Esophagus squamous epithelium (tissue), 5 donors: ENCODE data around the gene WDR43. TPM values are rescaled to one million over a fixed set of nuclear protein-coding genes. Genes with fewer than 3 reads are reported as not detected.

Experiments used
- DNase-seq: peaks from one replicate; lab custom pipeline; 2025; lab: John Stamatoyannopoulos, UW
- H3K27ac ChIP-seq, 4 donors: fragments of 200-600 bp; sonication (generic); one replicate each; pipeline ENCODE4 v1.5.1; 2016 to 2019; ENCODE audit warnings: mild to moderate bottlenecking in 1 of 4
- H3K27me3 ChIP-seq, 4 donors: fragments of 200-600 bp; sonication (generic); 1 replicate in 3 of 4; 2 replicates in 1 of 4; pipeline versions ENCODE4 v1.5.1 to v1.6.0; 2017 to 2021; ENCODE audit warnings: antibody characterized with exemption in 1 of 4
- H3K36me3 ChIP-seq, 3 donors: fragments of 200-600 bp; sonication (generic); one replicate each; pipeline ENCODE4 v1.5.1; 2016 to 2019
- H3K4me1 ChIP-seq, 3 donors: fragments of 200-600 bp; sonication (generic); one replicate each; pipeline ENCODE4 v1.5.1; 2017 to 2019
- H3K4me3 ChIP-seq, 4 donors: fragments of 200-600 bp; sonication (generic); 1 replicate in 3 of 4; 2 replicates in 1 of 4; pipeline ENCODE4 v1.5.1; 2016 to 2019; ENCODE audit warnings: mild to moderate bottlenecking in 2 of 4, moderate library complexity in 1 of 4
- H3K9me3 ChIP-seq, 3 donors: fragments of 200-600 bp; sonication (generic); one replicate each; pipeline ENCODE4 v1.5.1; 2016 to 2019
- CTCF ChIP-seq, 6 experiments: fragments of 450-650 bp in 4 of 6; fragments of 200-600 bp in 2 of 6; sonication (generic) in 2 of 6; IDR thresholded peaks; one replicate each; pipeline ENCODE4 v1.5.1; 2016 to 2019; ENCODE audit warnings: antibody characterized with exemption in 6 of 6, mild to moderate bottlenecking in 4 of 6, moderate library complexity in 4 of 6
- POLR2A ChIP-seq, 4 donors: fragments of 450-650 bp; IDR thresholded peaks; one replicate each; pipeline ENCODE4 v1.6.1; 2017; ENCODE audit warnings: antibody characterized with exemption in 4 of 4, mild to moderate bottlenecking in 4 of 4, moderate library complexity in 3 of 4
- WGBS, 2 donors: methylation state at CpG; one replicate each; pipeline ENCODE4 v1.1.5; 2018; 5-methylcytosine and 5-hydroxymethylcytosine counted together
- intact Hi-C: fragments of 100-400 bp; cut with DNase I; formaldehyde crosslinking; loops from one replicate; pipeline ENCODE4 v1.15.0; 2022
- total RNA-seq, 4 donors: library from RNA; depleted of rRNA; stranded (reverse); fragments of >200 nt; gene quantifications; one replicate each; pipeline ENCODE4 v1.1.0, GENCODE V29; 2016
- donor health status: DM: yes; HTN: yes; CAD: no.

Gene WDR43
- 10 to 100 TPM; 28.2 to 73.2 (median 41.2) TPM for total RNA-seq

GRCh38 chr2:28894470-28895188 lies at the start of gene WDR43:
TSS of gene WDR43 (plus strand) at chr2:28894667. CDS start at chr2:28894699, 32 bp downstream.
- TF ChIP-seq POLR2A (IDR thresholded peaks at IDR 0.05) (peak in 3 of 4 donors; percentile 71 to 83 (median 77)), CTCF (IDR thresholded peaks at IDR 0.05) (peak in 1 of 6 experiments; percentile 21)
- peak within 1 kb of the TSS; percentile 88 to 96 (median 94) for H3K27ac ChIP-seq
- H3K4me3 ChIP-seq, result peak within 1 kb of the TSS; percentile 96 to 100 (median 98)
- intact Hi-C loops, result no loop called here
- DNase-seq, result peak; percentile 87
- H3K9me3 ChIP-seq, result no peaks in the 10 kb centered on the region
- no peaks in the 10 kb centered on the region for H3K36me3 ChIP-seq
- peaks cover 9 to 48% (median 25%) of the 10 kb centered on the region in 3 donors for H3K4me1 ChIP-seq
- 0% methylated on average over 6 to 11 of the region's 79 CpGs for WGBS, 2 donors
- no peaks in the 10 kb centered on the region for H3K27me3 ChIP-seq

GRCh38 chr2:28855193-28855592 lies 39.3 kb upstream of the WDR43 start:
- WGBS, 2 donors, result 50 to 57% methylated on average over 1 of the region's 1 CpG
- TF ChIP-seq POLR2A (IDR thresholded peaks at IDR 0.05) (no peak), CTCF (IDR thresholded peaks at IDR 0.05) (no peak)

GRCh38 chr2:28855977-28856376 lies 38.5 kb upstream of the WDR43 start:
- no peaks in the 10 kb centered on the region for H3K9me3 ChIP-seq
- TF ChIP-seq POLR2A (IDR thresholded peaks at IDR 0.05), result no peak
- no peak for TF ChIP-seq CTCF (IDR thresholded peaks at IDR 0.05)
- H3K4me3 ChIP-seq, result no peak overlapping the region
- intact Hi-C loops, result no loop called here
- no peaks in the 10 kb centered on the region for H3K4me1 ChIP-seq
- peaks cover 0 to 49% (median 0%) of the 10 kb centered on the region in 3 donors for H3K36me3 ChIP-seq
- no peak overlapping the region for H3K27ac ChIP-seq
- no peak for DNase-seq
- H3K27me3 ChIP-seq, result no peaks in the 10 kb centered on the region

More at GRCh38 chr2:28855193-28855592, 39.3 kb upstream of the WDR43 start:
- intact Hi-C loops, result no loop called here
- Histone ChIP-seq H3K36me3 (peaks cover 0 to 49% (median 0%) of the 10 kb centered on the region in 3 donors), H3K27ac (no peak overlapping the region), H3K27me3 (no peaks in the 10 kb centered on the region), H3K4me1 (no peaks in the 10 kb centered on the region), H3K9me3 (no peaks in the 10 kb centered on the region), H3K4me3 (no peak overlapping the region)
- DNase-seq, result no peak

- no peak overlapping the region for H3K27ac ChIP-seq
- 72 to 82% methylated on average over 12 of the region's 12 CpGs for WGBS, 2 donors
- TF ChIP-seq POLR2A (IDR thresholded peaks at IDR 0.05), result no peak
These were observed 25.9 kb upstream of the WDR43 start for GRCh38 chr2:28868611-28869010.

GRCh38 chr2:28869494-28870145 lies 24.8 kb upstream of the WDR43 start:
- peak overlapping the region; percentile 77 to 91 (median 86) for H3K27ac ChIP-seq
- no peaks in the 10 kb centered on the region for H3K27me3 ChIP-seq
- intact Hi-C loops, result no loop called here
- peaks cover 12 to 58% (median 17%) of the 10 kb centered on the region in 3 donors for H3K4me1 ChIP-seq
- TF ChIP-seq POLR2A (IDR thresholded peaks at IDR 0.05) (no peak), CTCF (IDR thresholded peaks at IDR 0.05) (no peak)
- peak overlapping the region; percentile 80 to 90 (median 82) for H3K4me3 ChIP-seq
- no peak for DNase-seq
- 1 to 4% methylated on average over 7 to 22 of the region's 29 CpGs for WGBS, 2 donors
- no peaks in the 10 kb centered on the region for H3K9me3 ChIP-seq
- peaks cover 0 to 17% (median 0%) of the 10 kb centered on the region in 3 donors for H3K36me3 ChIP-seq

More at GRCh38 chr2:28868611-28869010, 25.9 kb upstream of the WDR43 start:
- Histone ChIP-seq H3K27me3 (no peaks in the 10 kb centered on the region), H3K4me3 (peak overlapping the region in 2 of 4 donors; percentile 80 to 90), H3K4me1 (peaks cover 12 to 59% (median 17%) of the 10 kb centered on the region in 3 donors), H3K36me3 (peaks cover 0 to 27% (median 0%) of the 10 kb centered on the region in 3 donors), H3K9me3 (no peaks in the 10 kb centered on the region)
- no peak for DNase-seq
- intact Hi-C loops, result no loop called here
